H9 (cell line): ENCODE measurements around the gene PCSK6. TPM values are rescaled to one million over a fixed set of nuclear protein-coding genes. Genes with fewer than 3 reads are reported as not detected.

Source experiments
- DNase-seq: peaks from one replicate; pipeline ENCODE4 v3.0.0-alpha.2; 2017
- H2AFZ ChIP-seq: one replicate; pipeline ENCODE4 v1.6.1; 2013; ENCODE audit warnings: mild to moderate bottlenecking, low read length, control low read depth, moderate library complexity
- H2AK5ac ChIP-seq: 2 replicates; pipeline ENCODE4 v1.6.1; 2013; ENCODE audit warnings: low read length, control low read depth, mixed read lengths; ENCODE audit not compliant: insufficient read length
- H2BK120ac ChIP-seq: one replicate; pipeline ENCODE4 v1.6.1; 2013; ENCODE audit warnings: low read depth, mild to moderate bottlenecking, low read length, control low read depth, inconsistent platforms; ENCODE audit not compliant: poor library complexity, severe bottlenecking
- H2BK12ac ChIP-seq: 2 replicates; pipeline ENCODE4 v1.6.1; 2013; ENCODE audit warnings: low read length, control low read depth, mixed read lengths, low read depth; ENCODE audit not compliant: insufficient read length
- H2BK15ac ChIP-seq: 2 replicates; pipeline ENCODE4 v1.6.1; 2013; ENCODE audit warnings: low read depth, low read length, control low read depth
- H2BK20ac ChIP-seq: one replicate; pipeline ENCODE4 v1.6.1; 2013; ENCODE audit warnings: low read depth, mild to moderate bottlenecking, low read length, control low read depth, inconsistent platforms; ENCODE audit not compliant: poor library complexity, severe bottlenecking
- H2BK5ac ChIP-seq: 2 replicates; pipeline ENCODE4 v1.6.1; 2013; ENCODE audit warnings: low read length, control low read depth, mixed read lengths; ENCODE audit not compliant: insufficient read length
- H3K14ac ChIP-seq: 2 replicates; pipeline ENCODE4 v1.6.1; 2013; ENCODE audit warnings: low read length, control low read depth; ENCODE audit not compliant: insufficient read depth
- H3K18ac ChIP-seq: 2 replicates; pipeline ENCODE4 v1.6.1; 2013; ENCODE audit warnings: low read depth, mild to moderate bottlenecking, mixed read lengths, low read length, control low read depth; ENCODE audit not compliant: insufficient read length
- H3K23ac ChIP-seq: 2 replicates; pipeline ENCODE4 v1.6.1; 2013; ENCODE audit warnings: low read length, control low read depth, mixed read lengths, low read depth; ENCODE audit not compliant: insufficient read length
- H3K23me2 ChIP-seq: 2 replicates; pipeline ENCODE4 v1.6.1; 2013; ENCODE audit warnings: low read depth, mild to moderate bottlenecking, mixed read lengths, low read length, control low read depth; ENCODE audit not compliant: insufficient read length, poor library complexity, severe bottlenecking
- H3K27ac ChIP-seq: 2 replicates; pipeline ENCODE4 v1.5.1; 2013; ENCODE audit warnings: low read length, control low read depth, mixed read lengths, low read depth; ENCODE audit not compliant: insufficient read length
- H3K27me3 ChIP-seq: 2 replicates; pipeline ENCODE4 v1.6.1; 2013; ENCODE audit warnings: low read length, control low read depth, inconsistent platforms; ENCODE audit not compliant: insufficient read depth
- H3K4ac ChIP-seq: 2 replicates; pipeline ENCODE4 v1.6.1; 2013; ENCODE audit warnings: low read depth, mild to moderate bottlenecking, control low read depth, inconsistent platforms, low read length, moderate library complexity
- H3K4me1 ChIP-seq: 2 replicates; pipeline ENCODE4 v1.6.1; 2013; ENCODE audit warnings: low read length, control low read depth, inconsistent platforms; ENCODE audit not compliant: insufficient read depth
- H3K4me2 ChIP-seq: 2 replicates; pipeline ENCODE4 v1.6.1; 2013; ENCODE audit warnings: low read length, control low read depth, mixed read lengths; ENCODE audit not compliant: insufficient read length, insufficient read depth
- H3K56ac ChIP-seq: 2 replicates; pipeline ENCODE4 v1.6.1; 2013; ENCODE audit warnings: low read depth, mild to moderate bottlenecking, mixed read lengths, low read length, control low read depth; ENCODE audit not compliant: insufficient read length
- H3K79me1 ChIP-seq: 2 replicates; pipeline ENCODE4 v1.6.1; 2013; ENCODE audit warnings: low read depth, mild to moderate bottlenecking, moderate library complexity, low read length, control low read depth, inconsistent platforms; ENCODE audit not compliant: insufficient read depth, poor library complexity, severe bottlenecking
- H3K79me2 ChIP-seq: 2 replicates; pipeline ENCODE4 v1.6.1; 2013; ENCODE audit warnings: low read length, control low read depth, inconsistent platforms; ENCODE audit not compliant: insufficient read depth
- H3K9ac ChIP-seq: 2 replicates; pipeline ENCODE4 v1.6.1; 2013; ENCODE audit warnings: low read length, control low read depth, mixed read lengths; ENCODE audit not compliant: insufficient read length; ENCODE audit errors: extremely low read depth
- H3K9me3 ChIP-seq: one replicate; pipeline ENCODE4 v1.6.1; 2013; ENCODE audit warnings: low read depth, low read length, inconsistent platforms; ENCODE audit not compliant: control insufficient read depth
- H3T11ph ChIP-seq: one replicate; pipeline ENCODE4 v1.6.1; 2013; ENCODE audit warnings: mild to moderate bottlenecking, low read length, control low read depth, inconsistent platforms
- H4K20me1 ChIP-seq: one replicate; pipeline ENCODE4 v1.6.1; 2013; ENCODE audit not compliant: control insufficient read depth, insufficient read length, insufficient read depth
- H4K5ac ChIP-seq: 2 replicates; pipeline ENCODE4 v1.6.1; 2013; ENCODE audit warnings: low read depth, mild to moderate bottlenecking, mixed read lengths, low read length, control low read depth; ENCODE audit not compliant: insufficient read length
- H4K8ac ChIP-seq: replicated peaks from 2 replicates; pipeline ENCODE4 v1.6.1; 2013; ENCODE audit warnings: low read length, control low read depth, mixed read lengths, low read depth; ENCODE audit not compliant: insufficient read length
- H4K91ac ChIP-seq: 2 replicates; pipeline ENCODE4 v1.6.1; 2013; ENCODE audit warnings: low read depth, mild to moderate bottlenecking, moderate library complexity, mixed read lengths, low read length, control low read depth; ENCODE audit not compliant: insufficient read length
- H3K27ac Mint-ChIP-seq, 3 experiments: 2 replicates in 2 of 3; 3 replicates in 1 of 3; pipeline ENCODE4 v1.8.0; 2020 to 2021; ENCODE audit warnings: mixed read lengths in 3 of 3, mild to moderate bottlenecking in 1 of 3, moderate library complexity in 1 of 3
- H3K27me3 Mint-ChIP-seq: 2 replicates; pipeline ENCODE4 v1.8.0; 2021; ENCODE audit warnings: low read depth, mild to moderate bottlenecking, moderate library complexity, mixed read lengths
- H3K36me3 Mint-ChIP-seq, 3 experiments: 2 replicates in 2 of 3; 3 replicates in 1 of 3; pipeline ENCODE4 v1.8.0; 2020 to 2021; ENCODE audit warnings: low read depth in 3 of 3, mixed read lengths in 3 of 3; ENCODE audit not compliant: insufficient read depth in 1 of 3
- H3K4me1 Mint-ChIP-seq, 2 experiments: 2 replicates each; pipeline ENCODE4 v1.8.0; 2020; ENCODE audit warnings: mixed read lengths in 2 of 2
- H3K4me3 Mint-ChIP-seq, 2 experiments: 2 replicates in 1 of 2; 3 replicates in 1 of 2; pipeline ENCODE4 v1.8.0; 2020 to 2021; ENCODE audit warnings: mild to moderate bottlenecking in 2 of 2, mixed read lengths in 2 of 2, moderate library complexity in 1 of 2
- H3K9me3 Mint-ChIP-seq, 2 experiments: 2 replicates in 1 of 2; 3 replicates in 1 of 2; pipeline ENCODE4 v1.8.0; 2020; ENCODE audit warnings: mild to moderate bottlenecking in 2 of 2, mixed read lengths in 2 of 2, moderate library complexity in 1 of 2
- WGBS: extraction: QIAGEN DNeasy Blood & Tissue Kit; methylation state at CpG from one replicate; pipeline ENCODE4 v1.1.7; 2013; ENCODE audit warnings: missing lambda C conversion rate, low lambda C conversion rate, mixed read lengths; ENCODE audit not compliant: insufficient read length; ENCODE audit errors: extremely low coverage; 5-methylcytosine and 5-hydroxymethylcytosine counted together
- total RNA-seq: library from RNA; stranded (reverse); gene quantifications from 2 replicates; pipeline ENCODE4 v1.2.1, GENCODE V29; 2021
- TF ChIP-seq, protein P1 (sequence below): fragments of 200-600 bp; sonication (generic); conservative IDR thresholded peaks from 3 replicates; pipeline ENCODE4 v1.8.0; 2021; ENCODE audit warnings: antibody characterized with exemption, mild to moderate bottlenecking

PCSK6 gene
- total RNA-seq, 1 experiment from 2014 or later: 4.0 TPM

DNA sequence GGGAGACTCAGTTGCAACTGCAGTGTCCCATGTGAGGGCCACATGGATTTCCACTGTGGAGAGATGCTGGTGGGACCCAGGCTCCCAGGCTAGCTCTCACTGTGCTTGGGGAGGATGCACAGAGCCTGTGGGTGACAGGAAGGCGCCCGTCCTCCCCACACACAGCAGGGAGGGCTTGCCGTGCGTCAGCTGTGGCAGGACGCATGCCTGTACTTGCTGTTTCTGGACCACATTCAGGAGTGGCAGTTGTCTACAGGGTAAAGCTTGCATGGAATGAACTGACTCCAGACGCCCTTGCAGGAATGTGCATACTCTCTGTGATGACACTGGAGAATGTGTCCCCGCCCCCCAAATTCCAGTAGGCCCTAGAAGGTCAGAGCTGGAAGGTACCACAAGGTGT lies 130.6 kb downstream of the PCSK6 start:
- H3K9me3 Mint-ChIP-seq: no peaks in the 10 kb centered on the region
- H3K27ac ChIP-seq: no peak overlapping the region
- no CpG with 5 or more reads among the region's 7 CpGs for WGBS

More for the DNA sequence above, 130.6 kb downstream of the PCSK6 start:
- Histone ChIP-seq H2BK15ac (no peak overlapping the region), H3K27me3 (no peaks in the 10 kb centered on the region), H2AFZ (no peak overlapping the region), H3T11ph (no peak overlapping the region), H3K79me1 (no peaks in the 10 kb centered on the region), H3K9me3 (no peaks in the 10 kb centered on the region), H2AK5ac (no peak overlapping the region), H3K56ac (no peak overlapping the region), H3K4ac (no peak overlapping the region), H3K18ac (no peak overlapping the region), H3K23me2 (no peaks in the 10 kb centered on the region), H3K4me2 (no peak overlapping the region), H4K91ac (no peak overlapping the region), H4K8ac (no peak overlapping the region), H3K23ac (no peak overlapping the region), H2BK12ac (no peak overlapping the region), H2BK20ac (no peak overlapping the region), H3K4me1 (no peaks in the 10 kb centered on the region), H4K20me1 (no peaks in the 10 kb centered on the region), H2BK120ac (no peak overlapping the region), H4K5ac (no peak overlapping the region), H2BK5ac (no peak overlapping the region), H3K9ac (no peak overlapping the region), H3K79me2 (no peaks in the 10 kb centered on the region), H3K14ac (no peak overlapping the region)
- Mint-ChIP-seq H3K4me3 (no peak overlapping the region), H3K36me3 (no peaks in the 10 kb centered on the region), H3K27me3 (peaks cover 2% of the 10 kb centered on the region), H3K4me1 (peaks cover 8 to 9% of the 10 kb centered on the region in 2 experiments), H3K27ac (no peak overlapping the region)
- DNase-seq: no peak
- TF ChIP-seq, protein P1, sequence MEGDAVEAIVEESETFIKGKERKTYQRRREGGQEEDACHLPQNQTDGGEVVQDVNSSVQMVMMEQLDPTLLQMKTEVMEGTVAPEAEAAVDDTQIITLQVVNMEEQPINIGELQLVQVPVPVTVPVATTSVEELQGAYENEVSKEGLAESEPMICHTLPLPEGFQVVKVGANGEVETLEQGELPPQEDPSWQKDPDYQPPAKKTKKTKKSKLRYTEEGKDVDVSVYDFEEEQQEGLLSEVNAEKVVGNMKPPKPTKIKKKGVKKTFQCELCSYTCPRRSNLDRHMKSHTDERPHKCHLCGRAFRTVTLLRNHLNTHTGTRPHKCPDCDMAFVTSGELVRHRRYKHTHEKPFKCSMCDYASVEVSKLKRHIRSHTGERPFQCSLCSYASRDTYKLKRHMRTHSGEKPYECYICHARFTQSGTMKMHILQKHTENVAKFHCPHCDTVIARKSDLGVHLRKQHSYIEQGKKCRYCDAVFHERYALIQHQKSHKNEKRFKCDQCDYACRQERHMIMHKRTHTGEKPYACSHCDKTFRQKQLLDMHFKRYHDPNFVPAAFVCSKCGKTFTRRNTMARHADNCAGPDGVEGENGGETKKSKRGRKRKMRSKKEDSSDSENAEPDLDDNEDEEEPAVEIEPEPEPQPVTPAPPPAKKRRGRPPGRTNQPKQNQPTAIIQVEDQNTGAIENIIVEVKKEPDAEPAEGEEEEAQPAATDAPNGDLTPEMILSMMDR: no peak
